ENCODE data around the gene TH. TPM values are rescaled to one million over a fixed set of nuclear protein-coding genes. Genes with fewer than 3 reads are reported as not detected.
"Not testable (repeated sequence)": the region's sequence is repeated elsewhere in the genome, so short reads cannot be mapped to it uniquely, and the experiment has no call there.

TH gene
- total and polyA plus RNA-seq, 9 donors, result 0.12 to 4.1 (median 0.97) TPM; not detected in 2

- no peak overlapping the region for H3K27ac ChIP-seq
- intact Hi-C loops (cut with DNase I), result no loop called here
- TF ChIP-seq EP300 (IDR thresholded peaks at IDR 0.05) (no peak), POLR2A (IDR thresholded peaks at IDR 0.05) (no peak), CTCF (IDR thresholded peaks at IDR 0.05) (no peak)
- H3K36me3 ChIP-seq, result no peaks in the 10 kb centered on the region
- no peak for DNase-seq
- H3K4me3 ChIP-seq, result no peak overlapping the region
- no peaks in the 10 kb centered on the region for H3K4me1 ChIP-seq (ENCODE audit: insufficient read depth)
- no peaks in the 10 kb centered on the region for H3K9me3 ChIP-seq
- H3K27me3 ChIP-seq, result no peaks in the 10 kb centered on the region
- whole genome bisulfite sequencing, 3 donors, result 70 to 79% (median 77%) methylated on average over 7 of the region's 7 CpGs
Measured at GRCh38 chr11:2128130-2128510, 43.5 kb downstream of the TH start.

DNA sequence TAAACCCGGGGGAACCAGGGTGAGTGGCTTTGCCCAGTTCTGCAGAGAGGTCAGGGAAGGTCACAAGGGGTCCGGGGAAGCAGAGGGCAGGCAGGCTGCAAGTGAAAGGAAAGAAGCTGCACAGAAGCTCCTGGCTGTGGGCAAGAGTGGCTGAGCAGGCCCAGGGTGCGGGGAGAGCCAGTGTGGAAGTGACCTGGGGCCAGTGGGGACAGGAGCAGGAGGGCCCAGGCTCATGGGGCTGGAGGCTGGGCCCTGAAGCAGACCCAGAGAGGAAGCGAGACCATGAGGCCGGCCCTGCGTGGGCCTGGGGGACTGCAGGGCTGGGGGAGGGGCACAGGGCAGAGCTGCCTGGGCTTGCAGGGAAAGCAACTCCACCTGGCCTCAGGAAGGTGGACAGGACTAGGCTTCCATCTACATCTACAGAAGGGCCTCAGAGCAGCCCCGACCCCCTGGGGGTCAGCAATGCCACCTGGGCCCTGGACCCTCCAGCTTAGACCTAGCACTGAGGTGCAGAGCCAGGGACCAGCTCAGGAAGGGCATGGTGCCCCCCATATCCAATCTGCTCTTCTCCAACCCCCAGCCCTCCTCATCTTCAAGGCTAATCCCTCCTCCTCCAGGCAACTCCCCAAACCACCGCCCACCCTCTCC is 44.0 kb downstream of the TH start:
- Histone ChIP-seq H3K4me1 (ENCODE audit: insufficient read depth) (peaks cover 1% of the 10 kb centered on the region), H3K36me3 (no peaks in the 10 kb centered on the region), H3K27ac (no peak overlapping the region), H3K9me3 (no peaks in the 10 kb centered on the region), H3K4me3 (no peak overlapping the region), H3K27me3 (no peaks in the 10 kb centered on the region)
- 68 to 74% (median 68%) methylated on average over 8 of the region's 8 CpGs for WGBS, 3 donors
- TF ChIP-seq CTCF (IDR thresholded peaks at IDR 0.05), result no peak
- no peak for TF ChIP-seq EP300 (IDR thresholded peaks at IDR 0.05)
- no peak for TF ChIP-seq POLR2A (IDR thresholded peaks at IDR 0.05)
- no peak for DNase-seq
- intact Hi-C loops (cut with DNase I), result no loop called here

GRCh38 chr11:2126520-2127085 is 45.0 kb downstream of the TH start:
- no peak for TF ChIP-seq POLR2A (IDR thresholded peaks at IDR 0.05)
- no peak for TF ChIP-seq CTCF (IDR thresholded peaks at IDR 0.05)
- TF ChIP-seq EP300 (IDR thresholded peaks at IDR 0.05), result no peak
- no peaks in the 10 kb centered on the region for H3K27me3 ChIP-seq
- intact Hi-C loops (cut with DNase I), result no loop called here
- no peaks in the 10 kb centered on the region for H3K36me3 ChIP-seq
- H3K27ac ChIP-seq, result no peak overlapping the region
- peaks cover 2% of the 10 kb centered on the region for H3K4me1 ChIP-seq (ENCODE audit: insufficient read depth)
- H3K4me3 ChIP-seq, result no peak overlapping the region
- H3K9me3 ChIP-seq, result no peaks in the 10 kb centered on the region
- 86 to 94% (median 87%) methylated on average over 2 of the region's 2 CpGs for WGBS, 3 donors
- no peak for DNase-seq

DNA sequence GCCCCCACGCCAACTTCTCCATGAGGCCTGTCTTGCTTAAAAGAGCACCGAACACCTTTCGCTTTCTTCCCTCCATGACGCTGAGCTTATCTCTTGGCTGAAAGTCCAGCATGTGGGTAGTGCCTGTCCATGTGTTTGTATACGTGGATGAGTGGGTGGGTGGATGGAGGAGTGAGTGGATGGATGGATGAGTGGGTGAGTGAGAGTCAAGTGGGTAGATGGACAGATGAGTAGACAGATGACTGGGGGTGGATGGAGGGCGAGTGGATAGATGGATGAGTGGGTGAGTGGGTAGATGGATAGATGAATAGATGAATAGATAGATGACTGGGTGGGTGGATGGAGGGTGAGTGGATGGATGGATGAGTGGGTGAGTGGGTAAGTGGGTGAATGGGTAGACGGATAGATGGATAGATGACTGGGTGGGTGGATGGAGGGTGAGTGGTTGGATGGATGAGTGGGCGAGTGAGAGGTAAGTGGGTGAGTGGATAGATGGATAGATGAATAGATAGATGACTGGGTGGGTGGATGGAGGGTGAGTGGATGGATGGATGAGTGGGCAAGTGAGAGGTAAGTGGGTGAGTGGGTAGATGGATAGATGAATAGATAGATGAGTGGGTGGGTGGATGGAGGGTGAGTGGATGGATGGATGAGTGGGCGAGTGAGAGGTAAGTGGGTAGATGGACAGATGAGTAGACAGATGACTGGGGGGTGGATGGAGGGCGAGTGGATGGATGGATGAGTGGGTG is 46.7 kb downstream of the TH start:
- WGBS, 3 donors, result 81 to 88% (median 88%) methylated on average over 8 to 10 of the region's 10 CpGs
- H3K4me1 ChIP-seq (ENCODE audit: insufficient read depth); H3K36me3 ChIP-seq; H3K4me3 ChIP-seq; intact Hi-C loops (cut with DNase I); DNase-seq; H3K27ac ChIP-seq; H3K27me3 ChIP-seq; H3K9me3 ChIP-seq: not testable (repeated sequence)

- Histone ChIP-seq H3K4me1 (ENCODE audit: insufficient read depth) (peaks cover 2% of the 10 kb centered on the region), H3K27me3 (no peaks in the 10 kb centered on the region), H3K36me3 (no peaks in the 10 kb centered on the region), H3K27ac (no peak overlapping the region), H3K4me3 (no peak overlapping the region), H3K9me3 (no peaks in the 10 kb centered on the region)
- intact Hi-C loops (cut with DNase I), result no loop called here
- no peak for TF ChIP-seq CTCF (IDR thresholded peaks at IDR 0.05)
- TF ChIP-seq POLR2A (IDR thresholded peaks at IDR 0.05), result no peak
- no peak for TF ChIP-seq EP300 (IDR thresholded peaks at IDR 0.05)
- no peak for DNase-seq
- WGBS, 3 donors, result 81 to 96% (median 92%) methylated on average over 7 of the region's 7 CpGs
Measured at GRCh38 chr11:2123628-2123960, 48.0 kb downstream of the TH start.

Measured in ovary (tissue), 9 donors.